GM18951 (cell line): ENCODE results near the gene FOXD4L6.
"Not testable (repeated sequence)": the region's sequence is repeated elsewhere in the genome, so short reads cannot be mapped to it uniquely, and the experiment has no call there.

ENCODE experiments used
- in situ Hi-C: fragments of 300-500 bp; cut with MboI; formaldehyde crosslinking; loops from one replicate; pipeline ENCODE4 v1.12.0; 2022; ENCODE audit warnings: low sequenced_read_pairs, mixed read lengths, inconsistent platforms; ENCODE audit not compliant: unreplicated experiment

FOXD4L6 gene

GRCh38 chr9:41104542-41104941 is 23.9 kb downstream of the FOXD4L6 start:
- in situ Hi-C loops = not testable (repeated sequence)

DNA sequence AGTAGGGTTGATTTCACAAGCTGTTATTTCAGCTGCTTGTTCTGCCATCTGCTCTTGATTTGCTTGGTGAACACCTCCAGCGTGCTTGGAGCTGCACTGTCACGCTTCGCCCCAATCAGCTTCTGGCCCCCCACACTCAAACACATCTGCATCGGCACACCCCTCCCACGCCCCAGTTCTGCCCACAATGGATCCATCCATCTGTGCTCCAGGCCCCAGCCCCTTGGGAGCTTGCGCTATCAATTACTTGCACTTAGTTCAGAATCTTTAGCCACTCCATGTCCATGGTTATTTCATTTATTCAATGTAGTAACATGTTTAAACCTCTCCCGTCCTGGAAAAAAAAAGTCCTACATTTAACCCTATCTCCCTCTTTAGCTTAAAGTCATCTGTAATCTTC is 28.0 kb downstream of the FOXD4L6 start:
- in situ Hi-C loops = not testable (repeated sequence)

DNA sequence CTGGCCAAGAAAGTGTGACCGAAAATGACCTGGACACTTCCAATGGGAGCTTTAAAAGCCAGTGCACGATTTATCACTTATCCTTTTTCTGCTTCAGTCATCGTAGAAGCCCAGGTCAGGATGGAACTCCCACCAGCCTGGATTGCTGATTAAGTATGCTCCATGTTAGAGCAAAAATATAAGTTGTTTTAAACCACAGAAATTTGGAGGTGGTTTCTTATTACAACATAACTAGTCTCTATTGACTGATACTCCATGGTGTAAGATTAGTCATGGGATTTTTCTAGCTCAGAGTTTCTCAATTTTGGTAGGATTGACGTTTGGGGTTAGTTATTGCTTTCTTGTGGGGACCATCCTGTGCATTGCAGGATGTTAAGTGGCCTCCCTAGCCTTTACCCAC is 29.7 kb downstream of the FOXD4L6 start:
- in situ Hi-C loops = not testable (repeated sequence)

DNA sequence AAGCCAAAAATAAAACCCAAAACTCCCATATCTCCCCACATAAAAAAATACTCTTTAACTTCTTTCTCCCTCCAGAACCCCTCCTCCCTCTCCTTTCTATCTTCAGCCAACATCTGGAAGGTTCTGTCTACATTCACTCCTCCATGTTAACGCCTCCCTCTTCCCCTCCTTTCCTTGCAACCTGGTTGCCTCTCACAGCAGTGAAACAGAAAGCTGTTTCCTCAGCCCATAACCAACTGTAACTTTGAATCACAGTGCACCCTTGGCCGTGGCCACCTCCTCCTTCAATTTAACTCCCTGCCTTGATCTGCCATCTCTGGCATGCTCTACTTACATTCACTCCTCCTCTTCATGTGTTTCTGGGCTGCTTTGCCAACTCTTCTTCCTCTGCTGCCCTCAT is 33.4 kb downstream of the FOXD4L6 start:
- in situ Hi-C loops = not testable (repeated sequence)

- in situ Hi-C loops = not testable (repeated sequence)
Measured at GRCh38 chr9:41094010-41094773, 34.3 kb downstream of the FOXD4L6 start.

GRCh38 chr9:41090922-41091321 is 37.6 kb downstream of the FOXD4L6 start:
- in situ Hi-C loops = not testable (repeated sequence)

DNA sequence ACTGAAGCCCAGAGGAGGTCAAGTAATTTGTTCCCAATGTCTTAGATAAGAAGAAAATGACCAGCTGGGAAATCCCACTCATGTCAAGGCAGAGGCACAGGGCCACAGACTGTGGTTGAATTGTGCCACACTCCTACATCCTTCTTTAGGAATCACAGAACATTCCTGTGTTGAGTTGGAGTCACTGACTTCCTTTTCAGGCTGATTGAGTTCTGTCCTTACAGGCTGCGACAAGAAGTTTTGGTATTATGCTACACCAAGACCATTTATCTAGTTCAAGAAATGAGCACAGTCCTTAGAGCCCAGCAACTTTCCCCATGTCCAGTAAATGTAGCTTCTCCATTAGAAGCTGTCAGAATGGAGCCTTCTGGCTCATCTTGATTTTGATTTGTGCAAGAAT is 38.1 kb downstream of the FOXD4L6 start:
- in situ Hi-C loops = not testable (repeated sequence)

DNA sequence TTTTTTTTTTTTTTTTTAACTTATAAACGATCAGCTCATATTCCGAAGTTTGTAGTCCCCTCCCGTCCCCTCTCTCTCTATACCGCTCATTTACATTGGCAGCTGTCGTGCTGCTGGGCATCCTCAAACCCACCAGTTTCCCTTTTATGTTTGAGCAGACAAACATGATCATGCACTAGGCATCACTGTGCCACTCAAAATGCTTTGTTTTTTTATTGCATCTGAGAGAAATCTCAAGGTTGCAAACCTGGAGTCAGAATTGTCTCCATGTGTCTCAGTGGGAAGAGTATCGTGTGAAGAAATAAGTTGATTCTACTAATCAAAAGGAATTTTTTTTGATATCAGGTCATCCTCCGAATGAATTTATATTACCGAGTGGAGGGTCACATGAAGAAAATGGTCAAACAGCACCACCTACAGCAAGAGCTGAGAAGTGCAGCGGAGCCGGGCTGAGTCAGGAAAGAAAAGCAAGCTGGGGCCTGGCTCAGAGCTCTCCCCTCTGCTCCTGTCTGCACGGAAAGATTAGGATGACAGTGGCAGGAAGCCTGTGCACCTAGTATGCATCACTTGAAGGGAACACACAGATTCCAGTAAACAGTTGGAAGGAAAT is 39.9 kb downstream of the FOXD4L6 start:
- in situ Hi-C loops = not testable (repeated sequence)

GRCh38 chr9:41087929-41088328 is 40.6 kb downstream of the FOXD4L6 start:
- in situ Hi-C loops = not testable (repeated sequence)

GRCh38 chr9:41087157-41087780 is 41.2 kb downstream of the FOXD4L6 start:
- in situ Hi-C loops = not testable (repeated sequence)

GRCh38 chr9:41086685-41087084 is 41.8 kb downstream of the FOXD4L6 start:
- in situ Hi-C loops = not testable (repeated sequence)

DNA sequence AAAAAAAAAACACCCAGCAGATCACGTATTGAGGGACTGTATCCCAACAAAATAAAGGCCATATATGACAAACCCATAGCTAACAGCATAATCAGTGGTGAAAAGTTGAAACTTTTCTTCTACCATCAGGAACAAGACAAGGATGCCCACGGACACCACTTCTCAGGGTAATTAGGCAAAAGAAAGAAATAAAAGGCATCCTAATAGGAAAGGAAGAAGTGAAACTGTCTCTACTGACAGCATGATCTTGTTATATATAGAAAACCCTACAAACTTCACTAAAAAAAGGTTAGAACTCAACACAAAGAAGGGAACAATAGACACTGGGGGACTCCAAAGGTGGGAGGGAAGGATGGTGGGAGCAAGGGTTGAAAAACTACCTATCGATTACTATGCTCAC is 42.3 kb downstream of the FOXD4L6 start:
- in situ Hi-C loops = not testable (repeated sequence)

GRCh38 chr9:41082358-41082757 is 46.1 kb downstream of the FOXD4L6 start:
- in situ Hi-C loops = not testable (repeated sequence)

GRCh38 chr9:41079464-41079863 is 49.0 kb downstream of the FOXD4L6 start:
- in situ Hi-C loops = not testable (repeated sequence)

GRCh38 chr9:41077586-41077985 is 50.9 kb downstream of the FOXD4L6 start:
- in situ Hi-C loops = not testable (repeated sequence)
